GM18520 (cell line): ENCODE measurements around the gene KRT12.

ENCODE experiments used
- ATAC-seq: cut with Tn5 transposase; IDR thresholded peaks from one replicate; pipeline ENCODE4 v1.9.1; 2021; ENCODE audit not compliant: unreplicated experiment

KRT12 gene

DNA sequence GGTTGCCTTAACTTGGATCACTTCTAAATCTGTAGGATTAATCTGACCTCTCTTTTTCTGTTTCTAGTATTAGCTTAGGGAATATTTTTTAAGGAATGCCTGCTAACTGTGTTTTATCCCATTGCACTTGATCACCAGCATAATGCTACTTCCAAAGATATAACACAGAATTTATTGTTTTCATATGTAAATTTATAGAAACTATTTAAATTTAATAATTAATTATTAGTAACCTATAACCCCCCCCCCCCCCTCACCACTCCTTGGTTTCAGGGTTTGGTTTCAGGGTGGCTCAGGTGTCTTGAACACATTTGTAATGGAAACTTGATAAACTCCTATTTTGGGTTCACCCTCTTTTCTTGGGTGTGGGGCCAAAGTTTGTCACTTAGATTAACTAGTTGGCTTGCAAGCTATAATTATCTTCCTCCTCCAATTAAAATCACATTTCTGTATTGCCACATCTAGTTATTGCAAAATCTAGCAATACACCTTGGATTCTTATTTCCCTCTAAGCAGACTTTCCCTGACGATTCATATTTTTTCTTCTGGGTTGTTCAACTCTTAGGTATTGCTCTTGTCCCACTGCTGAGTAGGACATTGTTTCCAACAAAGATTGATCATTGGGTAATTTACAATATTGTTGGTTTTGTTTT, 18.3 kb downstream of the KRT12 start:
- no peak for ATAC-seq

- ATAC-seq = no peak
These were observed 20.4 kb downstream of the KRT12 start for GRCh38 chr17:40846515-40847144.

DNA sequence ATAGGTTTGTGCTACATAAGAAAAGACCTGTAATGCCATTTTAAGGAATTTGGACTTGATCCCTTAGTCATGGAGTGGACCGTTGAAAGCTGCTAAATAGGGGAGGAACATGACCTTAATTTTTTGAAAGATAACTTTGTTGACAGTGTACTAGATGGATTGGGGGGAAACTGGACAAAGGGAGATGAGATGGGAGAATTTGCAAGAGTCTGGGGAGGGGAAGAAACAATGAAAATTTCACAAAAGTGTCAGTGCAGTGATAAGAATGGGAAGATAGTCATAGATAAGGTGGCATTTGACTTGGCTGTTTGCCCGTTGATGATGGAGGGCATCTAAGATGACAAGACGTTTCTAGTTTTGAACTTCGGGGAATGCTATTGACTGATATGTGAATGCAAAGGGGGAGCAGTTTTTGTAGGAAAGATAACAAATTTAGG, 22.3 kb downstream of the KRT12 start:
- ATAC-seq = no peak

DNA sequence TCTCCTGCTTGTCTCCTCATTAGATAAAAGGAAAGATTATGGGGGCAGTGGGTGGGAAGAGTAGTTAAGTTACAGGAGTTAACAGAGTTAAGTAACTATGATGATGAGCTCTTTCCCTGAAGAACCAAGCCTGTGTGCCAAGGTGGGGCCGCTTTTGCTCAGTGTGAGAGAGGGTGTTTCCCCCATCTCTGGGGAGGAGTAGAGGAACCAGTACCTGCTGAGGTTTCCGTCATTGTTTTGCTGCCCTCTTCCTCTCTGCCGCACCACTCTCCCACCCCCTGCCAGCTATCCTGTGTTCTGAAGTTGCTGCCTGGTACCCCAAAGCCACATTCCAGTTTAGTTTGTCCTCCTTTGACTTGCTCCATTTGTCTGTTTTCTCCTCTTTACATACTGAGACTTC, 23.8 kb downstream of the KRT12 start:
- no peak for ATAC-seq

GRCh38 chr17:40841246-40841645, 25.8 kb downstream of the KRT12 start:
- no peak for ATAC-seq

DNA sequence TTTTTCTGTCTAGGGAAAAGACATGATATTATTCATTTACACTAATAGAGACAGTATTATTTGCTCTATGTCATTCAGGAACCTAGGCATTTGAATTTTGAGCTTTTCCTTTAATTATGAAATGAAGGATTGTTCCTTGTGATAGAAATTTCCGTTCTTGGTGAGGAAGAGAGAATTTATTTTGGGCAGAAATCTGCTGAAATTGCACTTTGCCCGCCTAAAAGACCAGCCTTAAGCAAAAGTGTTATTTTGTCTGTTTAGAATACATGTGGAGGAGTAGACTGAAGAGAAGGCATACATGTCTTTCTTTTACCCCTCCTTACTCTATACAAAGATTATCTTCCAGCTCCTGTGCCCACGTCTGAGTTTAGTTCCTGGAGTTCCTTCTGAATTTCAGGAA, 27.8 kb downstream of the KRT12 start:
- ATAC-seq = no peak

GRCh38 chr17:40836020-40836419, 31.0 kb downstream of the KRT12 start:
- ATAC-seq = no peak

DNA sequence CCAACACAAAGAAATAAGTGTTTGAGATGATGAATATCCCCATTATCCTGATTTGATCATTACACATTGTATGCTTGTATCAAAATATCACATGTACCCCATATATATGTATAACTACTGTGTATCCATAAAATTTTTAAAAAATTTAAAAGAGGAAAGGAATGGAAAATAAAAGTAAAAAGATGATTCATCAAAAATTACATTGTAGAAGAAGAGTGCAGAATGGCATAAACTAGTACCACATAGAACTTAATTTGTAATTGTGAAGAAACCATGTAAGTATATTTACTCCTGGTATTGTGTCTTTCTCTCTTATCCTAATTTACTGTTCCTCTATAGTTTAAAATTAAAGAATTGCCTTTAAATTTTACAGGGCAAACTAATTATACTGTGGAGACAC, 33.1 kb downstream of the KRT12 start:
- no peak for ATAC-seq

DNA sequence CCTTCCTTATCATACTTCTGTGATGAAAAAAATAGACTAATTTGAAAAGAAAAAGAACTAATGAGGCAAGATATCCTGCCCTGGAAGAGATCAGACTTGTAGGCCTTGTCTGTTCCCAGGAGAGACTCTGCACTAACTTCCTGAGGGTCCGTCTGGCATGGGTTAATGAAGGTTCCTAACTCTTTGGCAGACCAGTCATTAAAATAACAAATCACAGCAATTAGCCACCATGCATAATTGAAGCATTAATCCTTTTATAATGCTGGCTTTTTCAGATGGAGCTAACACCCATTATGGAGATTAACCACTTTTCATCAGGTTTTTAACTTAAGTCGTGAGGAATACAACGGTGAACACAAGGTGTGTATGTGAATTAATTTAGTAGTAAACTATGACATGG, 34.2 kb downstream of the KRT12 start:
- no peak for ATAC-seq

DNA sequence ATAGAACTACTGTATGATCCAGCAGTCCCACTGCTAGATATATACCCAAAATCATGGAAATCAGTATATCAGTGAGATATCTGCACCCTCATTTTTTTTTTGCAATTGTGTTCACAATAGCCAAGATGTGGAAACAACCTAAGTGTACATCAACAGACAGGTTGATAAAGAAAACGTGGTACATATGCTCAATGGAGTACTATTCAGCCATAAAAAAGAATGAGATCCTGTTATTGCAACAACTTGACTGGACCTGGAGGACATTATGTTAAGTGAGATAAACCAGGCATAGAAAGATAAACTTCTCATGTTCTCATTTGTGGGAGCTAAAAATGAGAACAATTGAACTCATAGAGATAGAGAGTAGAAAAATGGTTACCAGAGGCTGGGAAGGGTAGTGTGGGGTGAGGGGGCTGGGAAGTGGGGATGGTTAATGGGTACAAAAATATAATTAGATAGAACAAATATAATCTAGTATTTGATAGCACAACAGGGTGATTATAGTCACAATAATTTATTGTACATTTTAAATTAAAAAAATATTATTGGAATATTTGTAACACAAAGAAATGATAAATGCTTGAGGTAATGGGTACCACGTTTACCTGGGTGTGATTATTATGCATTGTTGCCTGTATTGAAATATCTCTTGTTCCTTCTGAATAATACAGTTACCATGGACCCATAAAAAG, 36.8 kb downstream of the KRT12 start:
- ATAC-seq = no peak

GRCh38 chr17:40828454-40829044, 38.5 kb downstream of the KRT12 start:
- ATAC-seq = no peak

DNA sequence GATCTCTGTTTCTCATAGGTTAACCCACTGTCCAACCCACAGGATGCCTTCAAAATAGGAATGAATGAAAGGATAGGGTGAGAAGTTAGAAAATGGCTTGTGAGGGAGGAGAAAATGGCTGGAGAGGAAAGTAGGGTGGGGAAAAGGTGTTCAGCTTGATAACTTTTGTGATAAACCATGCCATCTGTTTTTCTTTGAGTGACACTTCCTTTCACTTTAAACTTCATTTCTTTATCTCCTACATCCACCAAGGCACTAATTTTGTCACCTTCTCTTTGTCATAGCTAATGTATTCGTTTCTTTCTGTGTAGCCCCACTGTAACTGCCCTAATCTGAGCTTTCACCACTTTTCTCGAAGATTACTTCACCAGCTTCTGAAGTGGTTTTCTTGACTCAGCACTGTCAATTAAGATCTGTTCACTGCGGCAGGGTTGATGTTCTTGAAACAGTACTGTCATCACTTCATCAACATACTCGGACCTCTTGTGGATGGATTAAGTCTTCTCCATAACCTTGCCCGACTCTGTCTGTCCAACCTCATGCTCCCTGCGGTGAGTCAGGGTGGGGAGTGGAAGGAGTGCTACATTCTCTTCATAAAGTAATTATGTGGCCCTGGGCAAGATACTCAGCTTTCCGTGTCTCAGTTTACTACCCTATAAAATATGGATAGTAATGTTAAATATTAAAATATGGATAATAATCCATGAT, 39.1 kb downstream of the KRT12 start:
- no peak for ATAC-seq

GRCh38 chr17:40825599-40825998, 41.4 kb downstream of the KRT12 start:
- no peak for ATAC-seq

- ATAC-seq = no peak
These were observed 42.8 kb downstream of the KRT12 start for GRCh38 chr17:40824015-40824832.

GRCh38 chr17:40822132-40822812, 44.8 kb downstream of the KRT12 start, which contains the start of gene KRT10:
Gene KRT10, minus strand, starts transcription at chr17:40822614. Its CDS starts 29 bp downstream, at chr17:40822585.
- no peak for ATAC-seq

DNA sequence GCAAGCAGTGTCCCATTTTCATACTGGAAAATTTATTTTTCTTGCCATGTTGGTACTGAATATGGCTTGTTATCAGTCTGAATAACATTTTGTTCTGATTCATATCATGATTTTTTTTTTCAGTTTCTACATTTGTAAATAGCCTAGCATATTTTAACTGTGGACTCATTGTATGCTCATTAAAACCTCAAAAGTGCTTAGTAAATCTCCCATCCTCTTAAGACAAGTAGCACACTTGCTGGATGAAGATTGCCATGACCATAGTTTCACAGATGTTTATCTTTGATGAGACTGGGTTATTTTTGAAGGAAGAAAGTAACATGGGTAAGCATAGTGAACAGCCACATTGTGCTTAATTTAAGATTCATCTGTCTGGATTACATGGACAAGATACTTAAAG, 45.5 kb downstream of the KRT12 start:
- no peak for ATAC-seq

DNA sequence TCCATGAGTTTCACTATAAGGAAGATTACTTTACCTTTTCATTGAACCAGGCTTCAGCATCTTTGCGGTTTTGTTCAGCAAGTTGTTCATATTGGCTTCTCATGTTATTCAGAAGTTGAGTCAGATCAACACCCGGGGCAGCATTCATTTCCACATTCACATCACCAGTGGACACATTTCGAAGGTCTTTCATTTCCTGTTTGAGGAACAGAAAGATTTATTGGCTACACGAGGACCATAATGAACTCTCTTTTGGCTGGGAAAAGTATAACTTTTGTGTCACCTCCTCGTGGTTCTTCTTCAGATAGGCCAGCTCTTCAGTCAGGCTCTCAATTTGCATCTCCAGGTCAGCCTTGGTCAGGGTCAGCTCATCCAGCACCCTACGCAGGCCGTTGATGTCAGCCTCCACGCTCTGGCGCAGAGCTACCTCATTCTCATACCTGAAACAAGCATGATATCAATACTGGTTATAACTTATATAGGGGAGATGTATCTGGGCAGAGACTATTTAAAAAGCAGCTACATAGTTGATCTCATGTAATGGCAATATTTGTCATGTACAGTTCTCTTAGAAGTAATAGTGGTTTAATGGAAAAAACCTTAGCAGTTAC, 46.7 kb downstream of the KRT12 start:
- ATAC-seq = no peak

- no peak for ATAC-seq
These were observed 47.4 kb downstream of the KRT12 start for GRCh38 chr17:40819528-40820125.
